Measurements from ENCODE around the gene THUMPD3.

THUMPD3 gene

GRCh38 chr3:9362731-9363530 is at the start of gene THUMPD3:
Gene THUMPD3, plus strand, starts transcription at chr3:9363054. Its CDS starts 2,015 bp downstream, at chr3:9365069.
- TF ChIP-seq CTCF (IDR thresholded peaks at IDR 0.05; ENCODE audit: insufficient read depth, missing control alignments), result no peak
- FAIRE-seq, result no peak
- DNase-seq (ENCODE audit: insufficient read length, low spot score), result peak; percentile 64

- DNase-seq (ENCODE audit: insufficient read length, low spot score), result no peak
- TF ChIP-seq CTCF (IDR thresholded peaks at IDR 0.05; ENCODE audit: insufficient read depth, missing control alignments), result no peak
- FAIRE-seq, result no peak
Observed at GRCh38 chr3:9314796-9315195, 48.1 kb upstream of the THUMPD3 start.

GRCh38 chr3:9316881-9317361 is 45.9 kb upstream of the THUMPD3 start:
- FAIRE-seq (no peak), DNase-seq (ENCODE audit: insufficient read length, low spot score) (no peak)
- TF ChIP-seq CTCF (IDR thresholded peaks at IDR 0.05; ENCODE audit: insufficient read depth, missing control alignments), result no peak

- no peak for FAIRE-seq
- no peak for DNase-seq (ENCODE audit: insufficient read length, low spot score)
- TF ChIP-seq CTCF (IDR thresholded peaks at IDR 0.05; ENCODE audit: insufficient read depth, missing control alignments), result no peak
Observed at GRCh38 chr3:9322780-9323179, 40.1 kb upstream of the THUMPD3 start.

GRCh38 chr3:9324944-9325343 is 37.9 kb upstream of the THUMPD3 start:
- no peak for TF ChIP-seq CTCF (IDR thresholded peaks at IDR 0.05; ENCODE audit: insufficient read depth, missing control alignments)
- DNase-seq (ENCODE audit: insufficient read length, low spot score), result no peak
- no peak for FAIRE-seq

- DNase-seq (ENCODE audit: insufficient read length, low spot score) (no peak), FAIRE-seq (no peak)
- no peak for TF ChIP-seq CTCF (IDR thresholded peaks at IDR 0.05; ENCODE audit: insufficient read depth, missing control alignments)
Observed at GRCh38 chr3:9327578-9327977, 35.3 kb upstream of the THUMPD3 start.

GRCh38 chr3:9330166-9330703 is 32.6 kb upstream of the THUMPD3 start:
- DNase-seq (ENCODE audit: insufficient read length, low spot score), result no peak
- no peak for FAIRE-seq
- TF ChIP-seq CTCF (IDR thresholded peaks at IDR 0.05; ENCODE audit: insufficient read depth, missing control alignments), result no peak
